HFF-Myc (cell line): ENCODE results near the gene PLCB1.

Source experiments
- DNase-seq: peaks from one replicate; pipeline ENCODE4 v3.0.0-alpha.2; 2011; ENCODE audit warnings: low read depth; ENCODE audit errors: extremely low read depth
- H3K4me3 ChIP-seq: replicated peaks from 2 replicates; pipeline ENCODE4 v1.5.1; 2011; ENCODE audit warnings: low read depth, mild to moderate bottlenecking, control low read depth, low read length
- TF ChIP-seq, protein P1 (sequence below): IDR thresholded peaks from 2 replicates; pipeline ENCODE4 v1.5.1; 2012; ENCODE audit warnings: mild to moderate bottlenecking, low read depth, low read length, control low read depth; ENCODE audit errors: missing control alignments

Gene PLCB1

DNA sequence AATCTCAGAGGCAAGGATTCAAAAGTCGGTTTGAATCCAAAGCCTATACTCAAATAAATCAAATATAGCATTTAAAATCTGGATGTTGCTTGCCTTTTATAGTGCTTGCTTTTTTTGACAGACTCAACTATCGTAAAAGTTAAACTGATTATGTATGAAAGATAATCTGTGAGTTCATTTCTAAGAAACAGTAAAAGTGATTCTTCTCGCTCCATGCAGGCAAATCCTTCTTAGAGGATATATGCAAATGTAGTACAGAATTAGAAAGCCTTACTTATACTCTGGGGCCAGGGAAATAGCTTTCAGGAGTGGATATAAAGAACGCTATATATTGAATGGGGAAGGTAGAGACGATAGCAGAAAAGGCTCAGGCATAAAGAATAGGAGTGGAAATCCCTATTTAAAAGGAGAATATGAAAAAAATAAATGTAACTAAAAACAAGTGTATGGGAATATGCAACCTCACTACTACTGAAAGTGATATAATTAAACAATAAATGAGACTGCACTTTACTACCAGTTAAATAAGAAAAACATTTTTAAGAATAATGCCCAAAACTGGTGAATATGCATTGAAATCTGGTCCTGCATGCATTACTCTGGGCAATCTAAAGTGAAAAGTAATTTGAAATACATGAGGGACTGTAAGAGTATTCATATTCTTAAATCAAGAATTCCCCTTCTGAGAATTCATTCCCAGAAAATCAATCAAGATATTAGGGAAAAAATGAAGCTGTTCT, 575.1 kb downstream of the PLCB1 start:
- no peak for DNase-seq
- TF ChIP-seq, protein P1, sequence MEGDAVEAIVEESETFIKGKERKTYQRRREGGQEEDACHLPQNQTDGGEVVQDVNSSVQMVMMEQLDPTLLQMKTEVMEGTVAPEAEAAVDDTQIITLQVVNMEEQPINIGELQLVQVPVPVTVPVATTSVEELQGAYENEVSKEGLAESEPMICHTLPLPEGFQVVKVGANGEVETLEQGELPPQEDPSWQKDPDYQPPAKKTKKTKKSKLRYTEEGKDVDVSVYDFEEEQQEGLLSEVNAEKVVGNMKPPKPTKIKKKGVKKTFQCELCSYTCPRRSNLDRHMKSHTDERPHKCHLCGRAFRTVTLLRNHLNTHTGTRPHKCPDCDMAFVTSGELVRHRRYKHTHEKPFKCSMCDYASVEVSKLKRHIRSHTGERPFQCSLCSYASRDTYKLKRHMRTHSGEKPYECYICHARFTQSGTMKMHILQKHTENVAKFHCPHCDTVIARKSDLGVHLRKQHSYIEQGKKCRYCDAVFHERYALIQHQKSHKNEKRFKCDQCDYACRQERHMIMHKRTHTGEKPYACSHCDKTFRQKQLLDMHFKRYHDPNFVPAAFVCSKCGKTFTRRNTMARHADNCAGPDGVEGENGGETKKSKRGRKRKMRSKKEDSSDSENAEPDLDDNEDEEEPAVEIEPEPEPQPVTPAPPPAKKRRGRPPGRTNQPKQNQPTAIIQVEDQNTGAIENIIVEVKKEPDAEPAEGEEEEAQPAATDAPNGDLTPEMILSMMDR, result no peak
- H3K4me3 ChIP-seq, result no peak overlapping the region

DNA sequence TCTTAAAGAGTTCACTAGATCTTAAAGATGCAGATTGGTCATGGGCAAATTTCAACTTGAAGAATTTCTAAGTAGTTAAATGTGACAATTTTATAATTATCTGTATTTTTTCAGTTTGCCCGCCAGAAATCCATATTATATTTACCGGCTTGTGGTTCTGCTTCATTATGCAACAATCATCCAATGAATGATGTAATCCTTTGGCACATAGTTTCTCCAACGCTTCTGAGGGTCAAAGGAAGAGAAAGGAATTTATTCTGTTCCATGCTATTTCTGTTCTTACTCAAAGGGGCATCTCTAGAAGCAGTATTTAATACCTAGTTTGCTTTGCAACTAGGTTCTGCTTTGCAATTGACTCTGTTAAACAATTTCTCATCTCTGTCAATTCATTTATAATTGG, 577.6 kb downstream of the PLCB1 start:
- DNase-seq, result no peak
- TF ChIP-seq, protein P1, result no peak
- no peak overlapping the region for H3K4me3 ChIP-seq

DNA sequence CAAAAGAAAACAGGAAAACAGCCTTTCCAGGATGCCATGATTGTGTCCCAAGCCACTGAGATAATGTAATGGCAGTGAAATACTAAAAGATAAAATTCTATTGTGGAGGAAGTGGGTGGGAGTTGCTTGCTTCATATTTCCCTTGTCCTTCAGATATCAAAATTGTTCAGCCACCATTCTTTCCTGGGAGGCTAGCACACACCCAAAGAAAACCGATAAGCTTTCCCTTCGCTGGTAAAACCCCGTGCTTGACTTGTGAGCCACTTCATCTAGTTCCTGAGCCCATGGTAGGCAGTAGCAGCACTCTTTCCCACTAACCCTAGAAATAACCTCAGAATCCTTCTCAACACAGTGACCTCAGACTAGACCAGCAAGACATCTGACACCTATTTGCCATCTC, 579.4 kb downstream of the PLCB1 start:
- H3K4me3 ChIP-seq, result no peak overlapping the region
- DNase-seq, result no peak
- TF ChIP-seq, protein P1, result no peak

DNA sequence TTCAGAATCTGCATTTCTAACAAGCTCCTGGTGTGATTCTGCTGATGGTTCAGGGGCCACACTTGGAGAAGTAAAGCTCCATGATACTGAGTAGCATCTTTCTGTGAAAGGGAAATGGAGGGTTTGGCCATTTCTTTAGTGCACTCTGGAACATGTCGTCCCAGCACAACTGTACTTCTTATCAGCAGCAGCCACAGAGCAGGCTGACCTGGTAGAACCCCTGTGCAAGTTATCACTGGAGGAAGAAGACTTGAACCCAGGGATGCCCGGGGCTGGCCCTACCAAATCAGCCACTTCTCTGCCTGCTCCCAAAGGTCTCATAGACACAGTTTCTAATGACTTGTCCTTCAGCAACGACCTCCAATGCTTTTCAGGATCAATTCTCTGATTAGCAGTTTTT, 582.1 kb downstream of the PLCB1 start:
- H3K4me3 ChIP-seq, result no peak overlapping the region
- TF ChIP-seq, protein P1, result no peak
- DNase-seq, result no peak

GRCh38 chr20:8718279-8718678, 586.2 kb downstream of the PLCB1 start:
- DNase-seq, result no peak
- H3K4me3 ChIP-seq, result no peak overlapping the region
- TF ChIP-seq, protein P1, result no peak

DNA sequence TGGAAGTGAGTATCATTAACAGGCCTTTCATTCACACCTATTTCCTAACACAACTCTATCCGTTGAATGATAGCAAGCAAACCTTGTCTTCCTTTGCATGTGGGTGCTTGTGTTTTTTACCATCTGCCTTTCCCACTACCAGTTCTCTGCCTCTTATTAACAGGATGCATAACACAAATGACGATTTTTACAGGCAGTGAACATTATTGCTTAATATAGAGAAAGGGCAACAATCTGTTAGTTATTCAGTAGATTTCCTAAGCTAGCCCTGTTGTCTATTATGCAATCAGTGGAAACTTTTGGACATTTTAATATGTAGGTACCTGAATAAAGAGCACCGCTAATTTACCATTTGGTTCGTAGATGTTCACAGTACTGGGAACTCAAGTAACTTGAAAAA, 588.0 kb downstream of the PLCB1 start:
- no peak overlapping the region for H3K4me3 ChIP-seq
- TF ChIP-seq, protein P1, result no peak
- DNase-seq, result no peak

GRCh38 chr20:8721098-8721497, 589.0 kb downstream of the PLCB1 start:
- TF ChIP-seq, protein P1, result peak; percentile 76
- no peak overlapping the region for H3K4me3 ChIP-seq
- DNase-seq, result peak; percentile 45
